Muscle layer of duodenum (tissue), 2 donors: ENCODE data around the gene GGACT.

Source experiments
- H3K27ac ChIP-seq: one replicate; pipeline ENCODE4 v1.7.0; 2013; ENCODE audit warnings: mild to moderate bottlenecking, low read length
- H3K27me3 ChIP-seq: one replicate; pipeline ENCODE4 v1.7.0; 2013; ENCODE audit warnings: low read depth, mild to moderate bottlenecking, control low read depth, low read length
- H3K36me3 ChIP-seq, 2 donors: one replicate each; pipeline ENCODE4 v1.7.0; 2013; ENCODE audit warnings: low read length in 2 of 2, control low read depth in 1 of 2, mild to moderate bottlenecking in 1 of 2; ENCODE audit not compliant: insufficient read depth in 2 of 2, control insufficient read depth in 1 of 2
- H3K4me1 ChIP-seq, 2 donors: one replicate each; pipeline ENCODE4 v1.7.0; 2013; ENCODE audit warnings: low read length in 2 of 2, mild to moderate bottlenecking in 2 of 2, control low read depth in 1 of 2, moderate library complexity in 1 of 2; ENCODE audit not compliant: insufficient read depth in 2 of 2, control insufficient read depth in 1 of 2
- H3K4me3 ChIP-seq, 2 donors: one replicate each; pipeline ENCODE4 v1.7.0; 2013; ENCODE audit warnings: low read length in 2 of 2, low read depth in 1 of 2, mild to moderate bottlenecking in 1 of 2
- H3K9me3 ChIP-seq, 2 donors: one replicate each; pipeline ENCODE4 v1.7.0; 2013; ENCODE audit warnings: low read length in 2 of 2, control low read depth in 1 of 2, mild to moderate bottlenecking in 1 of 2; ENCODE audit not compliant: control insufficient read depth in 1 of 2
- donor health status: healthy.

Gene GGACT

GRCh38 chr13:100519626-100520025 is 69.0 kb downstream of the GGACT start:
- peaks cover 0 to under 1% of the 10 kb centered on the region in 2 donors for H3K4me1 ChIP-seq
- no peaks in the 10 kb centered on the region for H3K27me3 ChIP-seq
- H3K4me3 ChIP-seq: no peak overlapping the region

GRCh38 chr13:100518394-100519062 is 70.1 kb downstream of the GGACT start:
- no peaks in the 10 kb centered on the region for H3K27me3 ChIP-seq
- peaks cover 0 to 6% of the 10 kb centered on the region in 2 donors for H3K4me1 ChIP-seq
- no peak overlapping the region for H3K4me3 ChIP-seq
- H3K9me3 ChIP-seq: no peaks in the 10 kb centered on the region
- peaks cover 0 to 4% of the 10 kb centered on the region in 2 donors for H3K36me3 ChIP-seq
- H3K27ac ChIP-seq: no peak overlapping the region

More at GRCh38 chr13:100519626-100520025, 69.0 kb downstream of the GGACT start:
- Histone ChIP-seq H3K27ac (no peak overlapping the region), H3K36me3 (peaks cover 4 to 5% of the 10 kb centered on the region in 2 donors), H3K9me3 (no peaks in the 10 kb centered on the region)

DNA sequence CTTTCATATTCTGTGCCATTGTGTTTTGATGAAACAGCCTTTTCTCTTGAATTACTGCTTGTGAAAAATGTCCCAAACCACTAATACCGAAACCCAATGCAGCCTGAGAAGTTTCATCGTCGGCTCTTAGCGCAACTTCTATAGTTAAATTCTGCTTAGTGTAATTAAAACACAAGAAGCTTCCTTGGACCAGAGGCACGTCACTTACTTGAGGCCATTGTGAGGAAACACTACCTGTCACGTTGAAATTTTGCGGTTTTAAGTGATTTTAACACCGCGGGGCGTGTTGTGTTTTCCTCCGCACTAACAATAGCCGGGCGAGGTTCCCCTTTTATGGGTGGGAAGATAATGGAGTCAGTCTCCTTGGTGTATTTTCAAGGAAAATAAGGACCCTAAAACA is 70.9 kb downstream of the GGACT start:
- H3K36me3 ChIP-seq: peaks cover 0 to 4% of the 10 kb centered on the region in 2 donors

DNA sequence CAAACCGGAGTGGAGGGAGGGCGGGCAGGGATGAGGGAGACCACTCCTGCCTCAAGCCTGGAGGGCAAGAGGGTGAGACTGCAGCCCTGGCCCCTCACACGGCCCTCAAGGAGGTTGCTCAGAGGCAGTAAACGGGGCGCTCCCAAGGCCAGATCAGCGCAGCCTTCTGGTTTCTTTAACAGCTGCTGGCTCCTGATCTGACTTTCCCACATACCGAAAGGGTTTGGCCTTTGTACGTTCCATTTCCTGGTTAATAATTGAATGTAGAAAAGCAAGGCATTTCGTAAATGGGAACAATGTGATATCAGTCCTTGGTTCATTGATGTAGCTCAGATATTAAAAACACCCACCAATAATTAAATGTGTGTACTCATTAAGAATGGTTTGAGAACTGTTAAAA is 71.5 kb downstream of the GGACT start:
- Histone ChIP-seq H3K4me3 (no peak overlapping the region), H3K27ac (no peak overlapping the region)

More for the DNA sequence above, 70.9 kb downstream of the GGACT start:
- H3K9me3 ChIP-seq: no peaks in the 10 kb centered on the region
- peak overlapping the region in 1 of 2 donors; percentile 34 for H3K4me3 ChIP-seq
- no peaks in the 10 kb centered on the region for H3K27me3 ChIP-seq
- peaks cover 0 to 6% of the 10 kb centered on the region in 2 donors for H3K4me1 ChIP-seq
- H3K27ac ChIP-seq: no peak overlapping the region

GRCh38 chr13:100515410-100515800 is 73.2 kb downstream of the GGACT start:
- Histone ChIP-seq H3K27ac (no peak overlapping the region), H3K9me3 (no peaks in the 10 kb centered on the region), H3K4me1 (peaks cover 0 to 6% of the 10 kb centered on the region in 2 donors), H3K36me3 (peaks cover 0 to 4% of the 10 kb centered on the region in 2 donors), H3K27me3 (no peaks in the 10 kb centered on the region), H3K4me3 (no peak overlapping the region)

More for the DNA sequence above, 71.5 kb downstream of the GGACT start:
- H3K27me3 ChIP-seq: no peaks in the 10 kb centered on the region
- no peaks in the 10 kb centered on the region for H3K9me3 ChIP-seq
- H3K4me1 ChIP-seq: peaks cover 0 to 6% of the 10 kb centered on the region in 2 donors
- H3K36me3 ChIP-seq: peaks cover 0 to 4% of the 10 kb centered on the region in 2 donors

GRCh38 chr13:100514788-100515409 is 73.7 kb downstream of the GGACT start:
- no peaks in the 10 kb centered on the region for H3K9me3 ChIP-seq
- no peak overlapping the region for H3K27ac ChIP-seq
- no peak overlapping the region for H3K4me3 ChIP-seq
- peaks cover 0 to 6% of the 10 kb centered on the region in 2 donors for H3K4me1 ChIP-seq
- no peaks in the 10 kb centered on the region for H3K27me3 ChIP-seq
- H3K36me3 ChIP-seq: peaks cover 0 to 4% of the 10 kb centered on the region in 2 donors

DNA sequence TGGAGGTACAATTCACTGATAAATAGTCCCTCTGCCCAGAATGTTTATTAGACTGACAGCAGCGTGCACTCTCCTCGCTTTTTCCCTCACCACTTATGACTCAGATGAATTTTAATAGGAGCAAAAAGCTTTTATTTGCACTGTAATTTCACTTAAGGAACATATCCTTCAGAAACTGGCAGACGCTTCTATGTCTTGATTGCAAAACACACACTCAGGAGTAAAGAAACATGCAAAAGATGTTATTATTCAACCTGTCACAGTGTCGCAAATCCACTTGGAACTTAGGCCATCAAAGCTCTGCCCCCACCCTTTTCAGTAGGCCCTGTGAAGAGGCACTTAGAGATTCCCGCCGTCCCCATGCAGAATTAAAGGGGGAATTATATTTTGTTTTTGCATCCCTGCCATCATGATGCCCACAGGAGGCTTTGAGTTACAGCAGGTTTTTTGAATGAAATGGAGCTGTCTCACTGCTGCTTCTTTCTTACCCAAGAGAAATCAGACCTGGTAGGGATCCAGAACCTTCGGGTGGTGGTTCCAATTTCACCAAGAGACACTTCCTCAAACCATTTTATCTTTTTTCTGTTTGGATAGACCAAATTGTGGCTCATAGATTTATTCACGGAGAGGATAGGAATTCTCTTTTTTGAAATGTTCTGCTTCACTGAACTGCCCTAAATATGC is 74.5 kb downstream of the GGACT start:
- no peaks in the 10 kb centered on the region for H3K27me3 ChIP-seq
- H3K4me1 ChIP-seq: peaks cover 0 to 6% of the 10 kb centered on the region in 2 donors
- H3K4me3 ChIP-seq: no peak overlapping the region
- peaks cover 0 to under 1% of the 10 kb centered on the region in 2 donors for H3K36me3 ChIP-seq
- H3K27ac ChIP-seq: no peak overlapping the region
- no peaks in the 10 kb centered on the region for H3K9me3 ChIP-seq

DNA sequence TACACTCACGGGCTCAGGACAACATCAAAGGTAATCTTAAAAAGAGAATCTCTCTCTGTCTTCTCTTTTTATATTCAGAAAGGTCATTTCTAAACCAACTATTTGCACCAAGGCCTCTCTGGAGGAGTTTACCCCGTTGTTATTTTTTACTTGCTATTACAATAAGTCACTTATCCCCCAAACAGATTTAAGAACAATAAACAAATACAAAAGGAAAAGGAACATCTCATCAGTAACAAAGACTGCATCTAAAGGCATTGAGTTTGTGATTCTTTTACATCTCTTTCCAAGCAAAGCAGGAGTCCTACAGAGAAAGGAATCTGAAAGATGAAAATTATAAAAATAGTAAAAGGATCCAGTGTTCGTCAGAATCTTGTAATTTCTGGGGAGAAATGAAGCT is 75.4 kb downstream of the GGACT start:
- no peaks in the 10 kb centered on the region for H3K27me3 ChIP-seq
- H3K36me3 ChIP-seq: no peaks in the 10 kb centered on the region
- peaks cover 0 to 6% of the 10 kb centered on the region in 2 donors for H3K4me1 ChIP-seq

DNA sequence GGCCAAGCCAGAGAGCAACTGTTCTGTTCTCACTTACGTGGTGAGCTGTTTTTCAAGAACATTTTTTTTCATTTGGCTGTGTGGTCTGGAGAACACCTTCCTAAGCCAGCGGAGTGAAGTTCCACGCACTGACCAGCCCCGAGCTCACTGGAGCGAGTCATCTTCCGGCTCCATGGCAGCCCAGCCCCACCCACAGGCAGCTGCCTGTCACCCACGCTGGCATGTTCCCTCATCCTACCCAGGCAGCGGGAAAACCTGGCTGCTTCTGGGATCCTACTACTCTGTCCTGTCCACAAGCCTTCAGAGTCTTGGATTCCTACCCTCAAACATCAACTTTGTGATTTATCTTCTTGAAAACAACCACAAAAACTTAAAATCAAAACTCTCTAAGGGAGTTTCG is 76.2 kb downstream of the GGACT start:
- Histone ChIP-seq H3K27me3 (no peaks in the 10 kb centered on the region), H3K4me3 (no peak overlapping the region), H3K36me3 (no peaks in the 10 kb centered on the region), H3K9me3 (no peaks in the 10 kb centered on the region), H3K27ac (no peak overlapping the region), H3K4me1 (peaks cover 0 to 6% of the 10 kb centered on the region in 2 donors)

More for the DNA sequence above, 75.4 kb downstream of the GGACT start:
- Histone ChIP-seq H3K27ac (no peak overlapping the region), H3K9me3 (no peaks in the 10 kb centered on the region), H3K4me3 (no peak overlapping the region)

GRCh38 chr13:100511466-100511865 is 77.1 kb downstream of the GGACT start:
- Histone ChIP-seq H3K4me3 (no peak overlapping the region), H3K27ac (no peak overlapping the region), H3K9me3 (no peaks in the 10 kb centered on the region)

DNA sequence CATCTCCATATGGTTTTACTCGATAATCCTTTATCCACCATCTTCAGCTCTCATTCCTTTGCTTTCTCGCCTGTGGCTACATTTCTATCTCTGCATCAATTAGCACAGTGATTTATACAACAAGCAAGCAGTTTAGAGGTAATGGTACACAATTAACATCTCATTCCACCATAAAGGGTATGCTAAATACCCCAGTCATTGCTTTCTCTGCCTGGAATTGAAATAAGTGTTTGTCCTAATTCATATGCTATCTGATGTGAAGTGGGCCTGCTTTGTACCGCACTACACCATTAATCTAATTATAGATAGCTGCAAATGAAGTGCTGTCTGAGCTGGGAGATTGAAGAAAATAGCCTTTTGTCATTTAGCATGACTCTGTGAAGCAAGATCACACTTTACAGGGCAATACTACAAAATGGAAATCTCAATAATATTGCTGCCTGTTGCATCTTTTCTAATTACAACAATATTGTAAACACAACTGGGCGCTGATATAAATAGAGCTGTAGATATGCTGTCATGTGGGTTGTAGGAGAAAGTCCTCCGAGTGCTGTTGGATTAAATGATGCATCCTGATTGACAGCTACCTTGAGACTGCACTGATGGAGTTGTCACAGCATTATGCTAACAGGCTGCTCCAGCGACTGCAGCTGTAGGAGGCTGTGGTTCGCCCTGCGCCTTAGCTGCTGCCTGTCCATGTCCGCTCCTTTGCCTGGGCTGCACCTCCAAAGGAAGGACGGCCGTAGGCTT is 78.2 kb downstream of the GGACT start:
- no peak overlapping the region for H3K4me3 ChIP-seq
- H3K27me3 ChIP-seq: no peaks in the 10 kb centered on the region
- no peak overlapping the region for H3K27ac ChIP-seq
- peaks cover 0 to 6% of the 10 kb centered on the region in 2 donors for H3K4me1 ChIP-seq
- H3K36me3 ChIP-seq: no peaks in the 10 kb centered on the region
- H3K9me3 ChIP-seq: no peaks in the 10 kb centered on the region

More at GRCh38 chr13:100511466-100511865, 77.1 kb downstream of the GGACT start:
- H3K4me1 ChIP-seq: peaks cover 0 to 6% of the 10 kb centered on the region in 2 donors
- no peaks in the 10 kb centered on the region for H3K27me3 ChIP-seq
- H3K36me3 ChIP-seq: no peaks in the 10 kb centered on the region
